ENCODE measurements around the gene SKA3. TPM values are rescaled to one million over a fixed set of nuclear protein-coding genes. Genes with fewer than 3 reads are reported as not detected.
A peak's percentile ranks its signal among the peaks of the same experiment; 100 is the strongest.

The SKA3 gene
- total and polyA plus RNA-seq, 4 donors = 0.51 to 2.3 (median 0.91) TPM; not detected in 1

DNA sequence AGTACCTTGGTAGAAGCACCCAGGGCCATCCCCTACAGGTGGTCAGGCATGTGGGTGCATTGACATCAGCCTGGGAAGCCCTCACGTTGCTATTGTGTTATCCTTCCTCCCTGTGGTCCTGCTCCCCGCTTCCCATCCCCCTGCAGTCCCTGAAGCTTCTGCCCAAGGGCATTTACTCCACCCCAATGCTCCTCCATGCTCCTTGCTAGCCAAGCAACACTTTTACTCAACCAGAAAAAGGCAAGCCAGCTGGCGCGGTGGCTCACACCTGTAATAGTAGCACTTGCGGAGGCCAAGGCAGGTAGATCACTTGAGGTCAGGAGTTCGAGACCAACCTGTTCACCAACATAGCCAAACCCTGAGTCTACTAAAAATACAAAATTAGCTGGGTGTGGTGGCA lies 60.2 kb downstream of the SKA3 start:
- intact Hi-C loops (cut with DNase I) = loop anchor here in 1 of 2 donors (10.0 kb wide), 1 partner anchor 369 kb away; no protein-coding TSS in a partner anchor
- Histone ChIP-seq H3K4me1 (ENCODE audit: control insufficient read depth in 1 of 2, insufficient read depth in 2 of 2, low read length in 2 of 2) (no peaks in the 10 kb centered on the region), H3K4me3 (ENCODE audit: low read length in 2 of 2) (no peak overlapping the region), H3K9me3 (ENCODE audit: control insufficient read depth, low read length) (peaks cover 1% of the 10 kb centered on the region), H3K27me3 (ENCODE audit: control insufficient read depth in 1 of 2, insufficient read depth in 2 of 2, low read length in 1 of 2) (peaks cover 0 to 1% of the 10 kb centered on the region in 2 donors), H3K36me3 (ENCODE audit: control insufficient read depth in 1 of 2, insufficient read depth in 2 of 2, low read length in 1 of 2) (no peaks in the 10 kb centered on the region), H3K27ac (ENCODE audit: low read depth in 1 of 2, low read length in 2 of 2) (no peak overlapping the region)
- WGBS, 2 donors = 87 to 88% methylated on average over 6 of the region's 6 CpGs
- DNase-seq (no peak), ATAC-seq (ENCODE audit: low FRiP score) (no peak)

DNA sequence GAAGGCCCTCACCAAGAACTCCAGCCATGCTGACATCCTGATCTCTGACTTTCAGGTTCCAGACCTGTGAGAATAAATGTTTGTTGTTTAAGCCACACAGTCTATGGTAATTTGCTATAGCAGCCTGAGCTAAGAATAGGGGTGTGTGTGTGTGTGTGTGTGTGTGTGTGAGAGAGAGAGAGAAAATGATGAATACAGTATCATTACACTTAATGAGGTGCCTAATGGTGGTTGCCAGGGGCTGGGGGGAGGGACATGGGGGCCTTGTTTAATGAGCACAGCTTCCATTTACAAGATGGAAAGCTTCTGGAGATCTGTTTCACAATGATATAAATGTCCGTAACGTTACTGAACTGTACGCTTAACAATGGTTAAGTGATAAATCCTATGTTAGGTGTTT lies 61.1 kb downstream of the SKA3 start:
- DNase-seq (no peak), ATAC-seq (ENCODE audit: low FRiP score) (no peak)
- H3K4me1 ChIP-seq (ENCODE audit: control insufficient read depth in 1 of 2, insufficient read depth in 2 of 2, low read length in 2 of 2) = no peaks in the 10 kb centered on the region
- no peak overlapping the region for H3K4me3 ChIP-seq (ENCODE audit: low read length in 2 of 2)
- H3K9me3 ChIP-seq (ENCODE audit: control insufficient read depth, low read length) = peaks cover 1% of the 10 kb centered on the region
- WGBS, 2 donors = 65 to 86% methylated on average over 3 of the region's 3 CpGs
- H3K36me3 ChIP-seq (ENCODE audit: control insufficient read depth in 1 of 2, insufficient read depth in 2 of 2, low read length in 1 of 2) = no peaks in the 10 kb centered on the region
- H3K27ac ChIP-seq (ENCODE audit: low read depth in 1 of 2, low read length in 2 of 2) = no peak overlapping the region
- peaks cover 0 to 1% of the 10 kb centered on the region in 2 donors for H3K27me3 ChIP-seq (ENCODE audit: control insufficient read depth in 1 of 2, insufficient read depth in 2 of 2, low read length in 1 of 2)
- intact Hi-C loops (cut with DNase I) = loop anchor here in 1 of 2 donors (10.0 kb wide), 1 partner anchor 370 kb away; no protein-coding TSS in a partner anchor

DNA sequence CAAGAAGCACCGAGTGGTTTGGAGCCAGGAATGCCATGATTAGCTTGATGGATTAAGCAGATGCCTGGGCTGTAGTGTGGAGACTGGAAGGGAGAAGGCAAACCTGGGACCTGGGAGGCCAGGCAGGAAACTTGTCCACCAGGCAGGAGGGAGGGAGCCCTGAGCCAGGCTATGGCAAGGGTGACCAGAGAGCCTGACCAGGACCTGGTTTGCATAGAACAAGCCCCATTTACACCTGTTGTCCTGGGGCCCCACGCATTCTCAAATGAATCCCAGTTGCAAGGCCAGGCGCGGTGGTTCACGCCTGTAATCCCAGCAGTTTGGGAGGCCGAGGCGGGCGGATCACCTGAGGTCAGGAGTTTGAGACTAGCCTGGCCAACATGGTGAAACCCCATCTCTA lies 64.8 kb downstream of the SKA3 start:
- intact Hi-C loops (cut with DNase I) = loop anchor here (5.0 to 10.0 kb wide), 2 partner anchors 366 to 373 kb away; no protein-coding TSS in a partner anchor
- H3K27me3 ChIP-seq (ENCODE audit: control insufficient read depth in 1 of 2, insufficient read depth in 2 of 2, low read length in 1 of 2) = no peaks in the 10 kb centered on the region
- ATAC-seq (ENCODE audit: low FRiP score) (no peak), DNase-seq (no peak)
- no peaks in the 10 kb centered on the region for H3K9me3 ChIP-seq (ENCODE audit: control insufficient read depth, low read length)
- 81 to 87% methylated on average over 8 of the region's 8 CpGs for WGBS, 2 donors
- H3K27ac ChIP-seq (ENCODE audit: low read depth in 1 of 2, low read length in 2 of 2) = no peak overlapping the region
- H3K4me3 ChIP-seq (ENCODE audit: low read length in 2 of 2) = no peak overlapping the region
- no peaks in the 10 kb centered on the region for H3K4me1 ChIP-seq (ENCODE audit: control insufficient read depth in 1 of 2, insufficient read depth in 2 of 2, low read length in 2 of 2)
- no peaks in the 10 kb centered on the region for H3K36me3 ChIP-seq (ENCODE audit: control insufficient read depth in 1 of 2, insufficient read depth in 2 of 2, low read length in 1 of 2)

DNA sequence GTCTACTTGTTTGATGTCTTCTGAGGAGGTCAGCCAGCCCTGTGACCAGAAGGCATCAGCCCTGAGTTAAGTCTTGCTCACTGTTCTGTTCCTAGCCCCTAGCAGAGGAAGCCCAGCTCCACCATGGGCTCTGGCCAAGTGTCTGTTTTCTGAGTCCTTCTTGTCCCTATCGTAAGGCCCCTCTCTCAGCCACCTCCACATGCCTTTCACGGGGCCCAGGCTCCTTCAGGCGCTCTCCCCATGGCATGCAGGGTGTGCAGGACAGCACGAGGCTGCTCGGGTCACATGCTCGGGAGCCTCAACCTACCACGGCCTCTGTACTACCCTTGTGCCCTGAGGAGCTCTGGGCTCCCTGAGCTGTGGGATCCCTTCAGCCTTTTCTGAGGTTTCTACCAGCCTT lies 67.2 kb downstream of the SKA3 start:
- no peaks in the 10 kb centered on the region for H3K36me3 ChIP-seq (ENCODE audit: control insufficient read depth in 1 of 2, insufficient read depth in 2 of 2, low read length in 1 of 2)

DNA sequence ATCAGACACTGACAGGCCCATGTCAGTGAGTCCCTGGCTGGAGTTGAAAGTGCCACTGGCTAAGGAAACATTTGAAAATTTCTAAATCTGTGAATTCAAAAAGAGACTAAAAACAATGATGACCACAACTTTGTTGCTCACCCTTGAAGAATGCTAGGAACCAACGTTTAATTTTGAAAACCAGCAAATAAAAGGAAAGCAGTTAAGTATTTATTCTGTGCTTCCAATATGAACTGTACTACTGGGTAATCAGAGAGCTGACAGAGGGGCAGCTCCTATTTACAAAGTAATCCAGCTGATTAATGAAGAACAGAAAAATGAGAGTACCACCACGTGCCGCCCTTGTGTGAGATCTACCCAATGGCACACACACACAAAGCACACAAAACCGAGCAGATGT lies 70.3 kb downstream of the SKA3 start:
- DNase-seq (no peak), ATAC-seq (ENCODE audit: low FRiP score) (no peak)
- no peaks in the 10 kb centered on the region for H3K36me3 ChIP-seq (ENCODE audit: control insufficient read depth in 1 of 2, insufficient read depth in 2 of 2, low read length in 1 of 2)
- no peaks in the 10 kb centered on the region for H3K4me1 ChIP-seq (ENCODE audit: control insufficient read depth in 1 of 2, insufficient read depth in 2 of 2, low read length in 2 of 2)
- H3K27ac ChIP-seq (ENCODE audit: low read depth in 1 of 2, low read length in 2 of 2) = no peak overlapping the region
- intact Hi-C loops (cut with DNase I) = no loop called here
- H3K9me3 ChIP-seq (ENCODE audit: control insufficient read depth, low read length) = no peaks in the 10 kb centered on the region
- WGBS, 2 donors = 43 to 51% methylated on average over 4 of the region's 4 CpGs
- H3K4me3 ChIP-seq (ENCODE audit: low read length in 2 of 2) = no peak overlapping the region
- H3K27me3 ChIP-seq (ENCODE audit: control insufficient read depth in 1 of 2, insufficient read depth in 2 of 2, low read length in 1 of 2) = no peaks in the 10 kb centered on the region

More for the DNA sequence above, 67.2 kb downstream of the SKA3 start:
- Histone ChIP-seq H3K27me3 (ENCODE audit: control insufficient read depth in 1 of 2, insufficient read depth in 2 of 2, low read length in 1 of 2) (no peaks in the 10 kb centered on the region), H3K27ac (ENCODE audit: low read depth in 1 of 2, low read length in 2 of 2) (no peak overlapping the region), H3K4me3 (ENCODE audit: low read length in 2 of 2) (no peak overlapping the region), H3K4me1 (ENCODE audit: control insufficient read depth in 1 of 2, insufficient read depth in 2 of 2, low read length in 2 of 2) (no peaks in the 10 kb centered on the region), H3K9me3 (ENCODE audit: control insufficient read depth, low read length) (no peaks in the 10 kb centered on the region)
- no peak for DNase-seq
- WGBS, 2 donors = 85 to 90% methylated on average over 7 of the region's 7 CpGs
- peak; percentile 11 for ATAC-seq (ENCODE audit: low FRiP score)
- intact Hi-C loops (cut with DNase I) = no loop called here

DNA sequence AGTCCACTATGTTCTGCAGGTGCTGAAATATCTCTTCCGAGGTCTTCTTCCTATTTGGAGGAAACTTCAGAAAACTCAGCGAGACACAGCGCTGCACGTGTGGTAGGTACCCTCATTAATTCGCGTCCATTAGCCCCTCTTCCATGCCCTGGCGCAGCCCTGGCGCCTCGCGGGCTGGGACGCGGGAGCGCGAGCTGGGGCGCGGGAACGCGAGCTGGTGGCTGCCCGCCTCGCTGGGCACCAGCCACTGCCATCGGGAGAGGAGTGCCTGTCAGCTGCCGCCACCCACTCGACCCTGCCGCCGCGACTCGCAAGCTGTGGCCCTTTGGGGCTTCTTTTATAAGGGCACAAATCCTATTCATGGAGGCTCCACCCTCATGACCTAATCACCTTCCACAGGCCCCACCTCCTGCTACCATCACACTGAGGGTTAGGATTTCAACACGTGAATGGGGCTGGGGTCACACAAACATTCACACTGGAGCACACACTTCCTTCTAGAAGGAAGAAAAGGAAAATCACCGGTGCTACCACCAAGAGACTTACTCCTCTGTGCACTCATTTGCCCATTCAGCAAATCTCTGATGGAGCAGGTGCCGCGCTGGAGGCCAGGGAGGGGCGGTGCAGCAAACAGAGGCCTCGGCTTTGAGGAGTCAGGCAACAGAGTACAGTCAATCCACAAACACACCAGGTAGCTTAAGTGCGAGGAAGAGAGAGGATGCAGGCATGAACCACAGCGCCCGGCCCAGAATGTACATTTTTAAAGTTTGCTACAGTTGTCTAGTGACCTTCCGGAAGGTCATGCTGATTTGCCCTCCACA lies 71.9 kb downstream of the SKA3 start:
- Histone ChIP-seq H3K27ac (ENCODE audit: low read depth in 1 of 2, low read length in 2 of 2) (no peak overlapping the region), H3K27me3 (ENCODE audit: control insufficient read depth in 1 of 2, insufficient read depth in 2 of 2, low read length in 1 of 2) (no peaks in the 10 kb centered on the region), H3K9me3 (ENCODE audit: control insufficient read depth, low read length) (no peaks in the 10 kb centered on the region), H3K4me3 (ENCODE audit: low read length in 2 of 2) (no peak overlapping the region), H3K4me1 (ENCODE audit: control insufficient read depth in 1 of 2, insufficient read depth in 2 of 2, low read length in 2 of 2) (no peaks in the 10 kb centered on the region), H3K36me3 (ENCODE audit: control insufficient read depth in 1 of 2, insufficient read depth in 2 of 2, low read length in 1 of 2) (no peaks in the 10 kb centered on the region)
- no peak for DNase-seq
- no peak for ATAC-seq (ENCODE audit: low FRiP score)
- WGBS, 2 donors = 92 to 94% methylated on average over 37 of the region's 37 CpGs
- intact Hi-C loops (cut with DNase I) = no loop called here

Other genes starting within 250 kb of the SKA3 start
- gene LATS2, start 115.0 kb downstream of the SKA3 start, total RNA-seq = 10 to 100 TPM; 52.9 to 64.6 TPM
- gene LATS2, start 115.0 kb downstream of the SKA3 start, polyA plus RNA-seq = 10 to 100 TPM in 1 of 2 donors, 1 to 10 TPM in 1; 9.5 to 11.4 TPM
- gene SAP18, start 36.4 kb downstream of the SKA3 start, total RNA-seq = 100 to 1,000 TPM; 161 to 172 TPM
- gene SAP18, start 36.4 kb downstream of the SKA3 start, polyA plus RNA-seq = 100 to 1,000 TPM in 1 of 2 donors, 10 to 100 TPM in 1; 77.7 to 166 TPM
- gene MRPL57, start 106 bp upstream of the SKA3 start, total RNA-seq = 10 to 100 TPM in 1 of 2 donors, 1 to 10 TPM in 1; 8.4 to 10.3 TPM
- gene MRPL57, start 106 bp upstream of the SKA3 start, polyA plus RNA-seq = 10 to 100 TPM; 16.8 TPM

Measured in aorta (tissue), 5 donors.